HUES6 (cell line): ENCODE results near the gene DLGAP1.

Experiments used
- H3K27ac ChIP-seq: 2 replicates; pipeline ENCODE4 v1.7.0; 2013; ENCODE audit warnings: low read depth, mild to moderate bottlenecking, low read length, inconsistent platforms
- H3K27me3 ChIP-seq: 2 replicates; pipeline ENCODE4 v1.6.1; 2013; ENCODE audit warnings: low read length; ENCODE audit not compliant: control insufficient read depth, insufficient read depth
- H3K36me3 ChIP-seq: 2 replicates; pipeline ENCODE4 v1.6.1; 2013; ENCODE audit warnings: low read length; ENCODE audit not compliant: control insufficient read depth, insufficient read depth
- H3K4me1 ChIP-seq: 2 replicates; pipeline ENCODE4 v1.6.1; 2013; ENCODE audit warnings: low read length; ENCODE audit not compliant: control insufficient read depth, insufficient read depth
- H3K4me3 ChIP-seq: 2 replicates; pipeline ENCODE4 v1.5.1; 2013; ENCODE audit warnings: low read depth, low read length
- H3K9ac ChIP-seq: one replicate; pipeline ENCODE4 v1.6.1; 2013; ENCODE audit warnings: mild to moderate bottlenecking, low read length
- H3K9me3 ChIP-seq: 2 replicates; pipeline ENCODE4 v1.6.1; 2013; ENCODE audit warnings: low read depth, low read length; ENCODE audit not compliant: control insufficient read depth, insufficient read depth

Gene DLGAP1

DNA sequence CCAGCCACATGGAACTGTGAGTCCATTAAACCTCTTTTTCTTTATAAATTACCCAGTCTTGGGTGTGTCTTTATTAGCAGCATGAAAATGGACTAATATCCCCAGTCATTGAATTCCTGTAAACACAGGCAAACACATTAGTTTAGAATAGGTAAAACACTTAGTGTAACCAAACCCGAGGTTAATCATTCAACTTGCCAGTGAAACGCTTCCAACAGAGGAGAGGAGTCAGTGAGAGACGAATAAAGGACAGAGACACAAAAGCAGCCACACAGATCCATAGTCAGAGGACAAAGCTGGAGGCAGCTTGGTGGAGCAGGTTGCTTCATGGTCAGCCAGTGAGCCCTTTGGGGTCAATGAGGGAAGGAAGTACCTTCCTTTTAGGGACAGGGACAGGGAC is 657.1 kb downstream of the DLGAP1 start:
- Histone ChIP-seq H3K9me3 (no peaks in the 10 kb centered on the region), H3K9ac (no peak overlapping the region), H3K4me3 (no peak overlapping the region), H3K4me1 (peaks cover 9% of the 10 kb centered on the region), H3K27ac (no peak overlapping the region), H3K36me3 (no peaks in the 10 kb centered on the region), H3K27me3 (no peaks in the 10 kb centered on the region)

DNA sequence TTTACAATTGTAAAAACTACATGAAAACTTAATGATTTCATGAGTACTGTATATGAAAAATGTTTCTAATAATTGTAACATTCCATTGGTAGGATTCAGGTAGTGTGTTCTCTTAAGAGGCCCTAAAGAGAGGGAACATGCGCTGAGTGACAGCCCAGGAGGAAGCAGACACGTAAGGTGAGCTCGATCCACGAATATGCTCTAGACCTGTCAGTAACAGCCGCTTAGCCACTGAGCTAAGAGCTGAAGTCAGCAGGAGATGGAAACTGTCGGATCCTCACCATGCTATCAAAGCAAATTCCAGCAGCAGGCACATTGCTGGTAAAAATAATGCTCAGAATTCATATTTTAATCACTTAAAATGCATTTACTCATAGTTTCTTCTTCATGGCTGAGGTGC is 658.7 kb downstream of the DLGAP1 start:
- H3K27ac ChIP-seq, result no peak overlapping the region
- H3K27me3 ChIP-seq, result no peaks in the 10 kb centered on the region
- H3K4me1 ChIP-seq, result peaks cover 9% of the 10 kb centered on the region
- no peak overlapping the region for H3K9ac ChIP-seq
- H3K36me3 ChIP-seq, result no peaks in the 10 kb centered on the region
- no peak overlapping the region for H3K4me3 ChIP-seq
- no peaks in the 10 kb centered on the region for H3K9me3 ChIP-seq

DNA sequence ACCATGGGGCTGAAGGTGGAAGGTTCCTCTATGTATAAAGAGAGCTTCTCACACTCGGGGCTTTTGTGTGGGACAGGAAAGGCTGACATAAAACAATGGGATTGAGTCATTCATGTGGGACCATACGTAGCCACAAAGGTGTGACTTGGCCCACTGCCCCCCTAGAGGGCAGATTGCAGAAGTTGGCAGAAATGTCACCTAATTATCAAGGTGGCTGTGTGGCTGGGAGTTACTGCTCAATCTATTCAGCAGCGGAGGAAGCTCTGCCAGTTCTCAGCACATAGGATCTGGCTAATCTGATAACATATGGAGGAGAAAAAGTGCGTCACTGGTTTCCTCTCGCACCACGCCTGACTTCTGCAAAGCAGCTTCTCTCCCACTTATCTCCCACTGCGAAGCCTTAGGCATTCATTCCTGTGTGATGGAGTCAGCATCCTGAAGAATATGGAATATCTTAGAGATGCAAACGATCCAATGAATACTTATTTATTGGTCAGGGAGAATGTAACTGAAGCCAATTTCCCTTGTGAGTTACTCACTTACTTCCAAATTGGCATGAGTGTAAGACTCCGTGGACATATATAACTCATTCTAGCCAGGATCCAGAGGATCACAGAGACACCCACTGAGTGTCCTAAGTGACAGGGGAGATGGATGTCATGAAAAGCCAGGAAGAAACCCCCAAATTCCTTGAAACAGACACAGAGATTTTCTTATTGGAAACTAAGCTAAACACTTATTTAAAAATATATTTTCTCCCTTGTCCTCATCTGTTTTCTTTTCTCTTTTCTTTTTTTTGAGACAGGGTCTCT is 660.4 kb downstream of the DLGAP1 start:
- no peak overlapping the region for H3K9ac ChIP-seq
- H3K27ac ChIP-seq, result no peak overlapping the region
- H3K4me1 ChIP-seq, result peaks cover 9% of the 10 kb centered on the region

DNA sequence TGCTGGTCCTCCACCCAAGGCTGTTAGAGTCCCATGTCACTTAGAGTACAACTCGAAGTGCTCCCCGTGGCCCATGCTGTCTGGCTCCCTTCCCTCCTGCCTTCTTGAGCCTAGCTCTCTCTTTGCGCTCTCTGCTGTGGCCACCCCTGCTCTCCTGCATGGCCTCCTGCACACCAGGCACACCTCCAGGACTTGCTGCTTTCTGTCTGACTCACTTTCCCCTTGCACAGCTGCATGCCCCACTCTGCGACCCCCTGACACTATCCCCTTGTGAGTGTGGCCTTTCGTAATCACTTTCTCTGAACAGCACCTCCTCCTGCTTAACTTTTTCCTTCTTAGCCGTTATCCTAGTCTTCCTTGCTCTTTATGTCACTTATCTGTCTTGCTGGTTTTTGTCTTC is 661.6 kb downstream of the DLGAP1 start:
- H3K9ac ChIP-seq, result no peak overlapping the region

More for the DNA sequence above, 660.4 kb downstream of the DLGAP1 start:
- no peaks in the 10 kb centered on the region for H3K9me3 ChIP-seq
- H3K36me3 ChIP-seq, result no peaks in the 10 kb centered on the region
- H3K4me3 ChIP-seq, result no peak overlapping the region
- H3K27me3 ChIP-seq, result no peaks in the 10 kb centered on the region

DNA sequence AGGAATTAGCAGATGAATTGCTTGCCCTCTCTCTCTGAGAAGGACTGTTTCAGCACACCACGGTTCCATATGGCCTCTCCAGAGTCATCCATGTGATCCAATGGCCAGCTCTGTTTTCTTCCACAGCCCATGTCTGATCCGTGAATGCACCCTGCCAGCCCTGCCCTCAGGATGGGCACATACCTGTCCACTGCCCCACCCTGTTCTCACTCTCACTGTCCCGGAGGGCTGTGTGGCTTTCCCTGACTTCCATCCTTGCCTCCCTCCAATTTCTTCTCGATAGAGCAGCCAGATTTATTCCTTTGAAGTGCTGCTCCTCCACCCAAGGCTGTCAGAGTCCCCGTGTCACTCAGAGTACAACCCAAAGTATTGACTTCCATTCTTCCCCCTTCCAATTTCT is 662.0 kb downstream of the DLGAP1 start:
- no peak overlapping the region for H3K4me3 ChIP-seq
- no peak overlapping the region for H3K9ac ChIP-seq
- peaks cover 9% of the 10 kb centered on the region for H3K4me1 ChIP-seq
- no peaks in the 10 kb centered on the region for H3K36me3 ChIP-seq
- H3K9me3 ChIP-seq, result no peaks in the 10 kb centered on the region
- H3K27me3 ChIP-seq, result no peaks in the 10 kb centered on the region
- no peak overlapping the region for H3K27ac ChIP-seq

More for the DNA sequence above, 661.6 kb downstream of the DLGAP1 start:
- H3K4me1 ChIP-seq, result peaks cover 9% of the 10 kb centered on the region
- H3K36me3 ChIP-seq, result no peaks in the 10 kb centered on the region
- no peak overlapping the region for H3K27ac ChIP-seq
- H3K9me3 ChIP-seq, result no peaks in the 10 kb centered on the region
- no peaks in the 10 kb centered on the region for H3K27me3 ChIP-seq
- no peak overlapping the region for H3K4me3 ChIP-seq

DNA sequence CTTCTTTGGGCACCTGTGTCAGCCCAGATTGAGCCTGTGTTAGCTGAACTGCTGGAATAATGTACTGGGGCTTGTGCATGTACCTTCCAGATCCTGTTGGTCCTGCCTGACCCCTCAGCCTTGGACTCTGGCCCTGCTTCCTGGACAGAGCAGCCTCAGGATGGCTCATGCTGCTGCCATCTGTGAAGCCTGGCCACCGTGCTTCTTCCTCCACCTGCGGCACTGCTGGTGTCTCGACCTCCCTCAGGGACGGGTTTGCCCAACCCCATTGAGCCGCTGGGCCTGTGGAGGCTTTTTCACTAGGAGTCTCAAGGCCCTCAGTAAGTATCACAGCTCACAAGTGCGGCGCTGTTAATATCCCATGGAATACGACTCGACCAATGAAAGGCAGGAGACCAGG is 662.4 kb downstream of the DLGAP1 start:
- H3K27me3 ChIP-seq, result no peaks in the 10 kb centered on the region
- H3K9me3 ChIP-seq, result no peaks in the 10 kb centered on the region
- no peak overlapping the region for H3K9ac ChIP-seq
- no peak overlapping the region for H3K4me3 ChIP-seq
- no peak overlapping the region for H3K27ac ChIP-seq
- peaks cover 9% of the 10 kb centered on the region for H3K4me1 ChIP-seq
- H3K36me3 ChIP-seq, result no peaks in the 10 kb centered on the region

DNA sequence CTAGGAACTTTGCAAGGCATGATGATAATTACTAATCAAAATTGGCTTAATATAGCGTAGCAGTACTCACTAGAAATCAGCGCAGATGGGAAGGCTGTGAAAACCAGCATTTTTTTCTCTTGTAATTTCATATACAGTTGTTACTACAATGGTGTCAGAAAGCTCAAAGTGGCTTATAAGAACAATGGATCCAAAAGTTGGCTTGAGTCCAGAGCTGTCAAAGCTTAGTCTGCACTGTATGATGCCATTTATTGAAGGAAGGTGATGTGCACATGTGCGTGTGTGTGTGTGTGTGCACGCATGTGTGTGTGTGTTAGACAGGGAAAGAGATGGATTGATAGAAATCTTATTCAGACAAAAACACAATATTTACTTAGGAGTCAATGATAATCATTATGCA is 663.9 kb downstream of the DLGAP1 start:
- Histone ChIP-seq H3K27ac (no peak overlapping the region), H3K9me3 (no peaks in the 10 kb centered on the region), H3K4me3 (no peak overlapping the region), H3K9ac (no peak overlapping the region), H3K36me3 (no peaks in the 10 kb centered on the region), H3K27me3 (no peaks in the 10 kb centered on the region), H3K4me1 (peaks cover 9% of the 10 kb centered on the region)

DNA sequence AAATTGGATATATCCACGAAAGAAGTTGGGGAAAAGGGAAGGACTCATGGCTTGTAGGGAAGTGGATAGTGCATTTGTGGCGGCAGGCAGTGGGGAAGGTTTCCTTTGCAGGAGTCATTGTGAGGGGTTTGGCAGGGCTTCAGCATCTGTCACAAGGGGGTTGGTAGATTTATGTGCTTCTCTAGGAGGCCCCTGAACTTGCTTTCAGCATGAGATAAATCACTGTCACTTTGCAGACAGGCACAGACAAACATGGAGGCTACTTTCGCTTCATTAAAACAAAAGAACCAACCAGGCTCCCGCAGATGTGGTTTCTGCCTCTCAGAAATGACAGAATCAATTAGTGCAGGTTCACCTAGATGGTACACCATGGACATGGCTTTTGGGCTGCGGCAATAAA is 664.4 kb downstream of the DLGAP1 start:
- H3K27ac ChIP-seq, result no peak overlapping the region
- no peak overlapping the region for H3K4me3 ChIP-seq
- H3K4me1 ChIP-seq, result peaks cover 9% of the 10 kb centered on the region
- H3K9me3 ChIP-seq, result no peaks in the 10 kb centered on the region
- H3K36me3 ChIP-seq, result no peaks in the 10 kb centered on the region
- no peaks in the 10 kb centered on the region for H3K27me3 ChIP-seq
- no peak overlapping the region for H3K9ac ChIP-seq

DNA sequence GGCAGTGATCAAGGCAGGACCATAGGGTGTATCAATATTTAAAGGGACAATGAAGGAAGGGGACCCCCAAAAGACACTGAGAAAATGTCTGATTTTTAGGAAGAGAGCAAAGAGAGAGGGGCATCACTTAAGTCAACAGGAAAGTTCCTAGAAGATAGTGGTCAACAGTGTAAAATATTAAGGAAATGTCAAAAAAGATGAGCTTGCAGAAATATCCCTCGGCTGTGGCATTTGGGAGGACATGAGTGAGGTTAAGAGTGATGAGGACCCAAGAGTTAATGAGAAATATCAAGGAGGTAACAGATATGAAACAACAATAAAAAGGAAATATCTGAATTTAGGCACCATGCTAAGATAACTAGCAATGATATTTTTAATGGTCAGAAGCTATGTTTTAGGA is 665.6 kb downstream of the DLGAP1 start:
- Histone ChIP-seq H3K27me3 (no peaks in the 10 kb centered on the region), H3K9ac (no peak overlapping the region), H3K36me3 (no peaks in the 10 kb centered on the region), H3K4me1 (peaks cover 5% of the 10 kb centered on the region), H3K9me3 (no peaks in the 10 kb centered on the region), H3K4me3 (no peak overlapping the region), H3K27ac (no peak overlapping the region)

DNA sequence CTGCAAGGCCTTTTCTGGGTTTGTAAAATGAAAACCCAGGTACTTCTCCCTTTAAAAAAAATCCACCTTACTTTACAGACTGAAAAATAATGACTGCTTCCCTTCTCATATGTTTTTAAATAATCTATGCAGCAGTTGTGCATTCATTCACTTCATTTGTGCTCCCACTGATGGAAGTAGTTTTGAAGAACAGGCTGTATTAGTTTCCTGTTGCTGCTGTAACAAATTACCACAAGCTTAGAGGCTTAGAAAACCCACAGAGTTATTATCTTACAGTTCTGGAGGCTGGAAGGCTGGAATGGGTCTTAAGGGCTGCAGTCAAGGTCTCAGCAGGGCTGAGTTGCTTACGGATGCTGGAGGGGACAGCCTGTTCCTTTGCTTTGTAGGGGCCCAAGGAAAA is 670.2 kb downstream of the DLGAP1 start:
- Histone ChIP-seq H3K36me3 (no peaks in the 10 kb centered on the region), H3K9me3 (no peaks in the 10 kb centered on the region), H3K27me3 (no peaks in the 10 kb centered on the region), H3K9ac (no peak overlapping the region), H3K27ac (no peak overlapping the region), H3K4me3 (no peak overlapping the region), H3K4me1 (no peaks in the 10 kb centered on the region)

DNA sequence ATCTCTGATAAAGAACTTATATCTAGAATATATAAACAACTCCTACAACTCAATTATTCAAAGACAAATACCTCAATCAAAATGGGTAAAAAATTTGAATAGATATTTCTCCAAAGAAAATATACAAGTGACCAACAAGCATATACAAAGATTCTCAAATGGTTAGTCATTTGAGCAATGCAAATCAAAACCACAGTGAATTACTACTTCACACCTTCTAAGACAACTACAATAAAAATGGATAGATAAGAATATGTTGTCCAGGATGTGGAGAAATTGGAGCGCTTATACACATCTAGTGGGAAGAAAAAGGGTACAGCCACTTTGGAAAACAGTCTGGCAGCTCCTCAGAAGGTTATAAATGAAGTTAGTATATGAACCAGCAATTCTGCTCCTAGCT is 672.2 kb downstream of the DLGAP1 start:
- Histone ChIP-seq H3K4me3 (no peak overlapping the region), H3K27me3 (no peaks in the 10 kb centered on the region), H3K9me3 (no peaks in the 10 kb centered on the region), H3K4me1 (no peaks in the 10 kb centered on the region), H3K36me3 (no peaks in the 10 kb centered on the region), H3K27ac (no peak overlapping the region), H3K9ac (no peak overlapping the region)
